ENCODE results near the gene PRDM16. TPM values are rescaled to one million over a fixed set of nuclear protein-coding genes. Genes with fewer than 3 reads are reported as not detected.

Gene PRDM16
- total RNA-seq, 1 experiment from 2014 or later: 0.04 TPM

- intact Hi-C loops (cut with micrococcal nuclease): no loop called here
- no peak overlapping the region for H3K9ac ChIP-seq (ENCODE audit: low read length)
- DNase-seq: no peak
- no peaks in the 10 kb centered on the region for H3K79me2 ChIP-seq (ENCODE audit: low read length)
- BruUV-seq (replicated peaks): no TSS peak
- H3K4me2 ChIP-seq (ENCODE audit: low read length): no peak overlapping the region
- no peaks in the 10 kb centered on the region for H3K9me3 ChIP-seq (ENCODE audit: low read length)
- TF ChIP-seq EZH2phosphoT487 (IDR thresholded peaks at IDR 0.05; ENCODE audit: borderline replicate concordance, low read length): no peak
- TF ChIP-seq CTCF (conservative IDR thresholded peaks at IDR 0.05; ENCODE audit: low read depth, low read length): no peak
- no peak for TF ChIP-seq EZH2 (IDR thresholded peaks at IDR 0.05; ENCODE audit: low read length, unreplicated experiment)
- H3K36me3 ChIP-seq (ENCODE audit: low read depth, low read length): no peaks in the 10 kb centered on the region
- POLR2A ChIA-PET (ENCODE audit: unreplicated experiment): no interaction called here
- no peak overlapping the region for H2AFZ ChIP-seq (ENCODE audit: low read length)
- H3K9me2 ChIP-seq (replicated peaks; ENCODE audit: low read length): no peaks in the 10 kb centered on the region
- peaks cover 77% of the 10 kb centered on the region for H3K27me3 ChIP-seq (ENCODE audit: low read length)
- CTCF ChIA-PET: no interaction called here
- no peak overlapping the region for H3K27ac ChIP-seq (ENCODE audit: low read length)
- H3F3A ChIP-seq (ENCODE audit: low read length, unreplicated experiment): no peaks in the 10 kb centered on the region
- H4K20me1 ChIP-seq (ENCODE audit: low read length): no peaks in the 10 kb centered on the region
- ATAC-seq: no peak
- no peak overlapping the region for H3K4me3 ChIP-seq (ENCODE audit: low read length)
- no peaks in the 10 kb centered on the region for H3K4me1 ChIP-seq (ENCODE audit: insufficient read depth, low read length)
Observed at GRCh38 chr1:3120994-3121393, 52.0 kb downstream of the PRDM16 start.

GRCh38 chr1:3121401-3122210, 52.6 kb downstream of the PRDM16 start:
- no peaks in the 10 kb centered on the region for H3K9me2 ChIP-seq (replicated peaks; ENCODE audit: low read length)
- no peak overlapping the region for H3K9ac ChIP-seq (ENCODE audit: low read length)
- H2AFZ ChIP-seq (ENCODE audit: low read length): no peak overlapping the region
- no peak for DNase-seq
- peaks cover 83% of the 10 kb centered on the region for H3K27me3 ChIP-seq (ENCODE audit: low read length)
- BruUV-seq (replicated peaks): no TSS peak
- no peak for TF ChIP-seq EZH2 (IDR thresholded peaks at IDR 0.05; ENCODE audit: low read length, unreplicated experiment)
- TF ChIP-seq EZH2phosphoT487 (IDR thresholded peaks at IDR 0.05; ENCODE audit: borderline replicate concordance, low read length): no peak
- no peak for TF ChIP-seq CTCF (conservative IDR thresholded peaks at IDR 0.05; ENCODE audit: low read depth, low read length)
- H3K79me2 ChIP-seq (ENCODE audit: low read length): no peaks in the 10 kb centered on the region
- ChIA-PET CTCF (no interaction called here), POLR2A (ENCODE audit: unreplicated experiment) (no interaction called here)
- no peak overlapping the region for H3K4me2 ChIP-seq (ENCODE audit: low read length)
- H3K4me1 ChIP-seq (ENCODE audit: insufficient read depth, low read length): no peaks in the 10 kb centered on the region
- ATAC-seq: no peak
- H3K36me3 ChIP-seq (ENCODE audit: low read depth, low read length): no peaks in the 10 kb centered on the region
- intact Hi-C loops (cut with micrococcal nuclease): no loop called here
- no peaks in the 10 kb centered on the region for H3F3A ChIP-seq (ENCODE audit: low read length, unreplicated experiment)
- no peaks in the 10 kb centered on the region for H4K20me1 ChIP-seq (ENCODE audit: low read length)
- H3K27ac ChIP-seq (ENCODE audit: low read length): no peak overlapping the region
- no peaks in the 10 kb centered on the region for H3K9me3 ChIP-seq (ENCODE audit: low read length)
- H3K4me3 ChIP-seq (ENCODE audit: low read length): no peak overlapping the region

- DNase-seq (no peak), ATAC-seq (no peak)
- H4K20me1 ChIP-seq (ENCODE audit: low read length): no peaks in the 10 kb centered on the region
- no peak overlapping the region for H3K4me3 ChIP-seq (ENCODE audit: low read length)
- no peak overlapping the region for H3K27ac ChIP-seq (ENCODE audit: low read length)
- no peaks in the 10 kb centered on the region for H3K9me2 ChIP-seq (replicated peaks; ENCODE audit: low read length)
- ChIA-PET CTCF (no interaction called here), POLR2A (ENCODE audit: unreplicated experiment) (no interaction called here)
- H3K9ac ChIP-seq (ENCODE audit: low read length): no peak overlapping the region
- no peaks in the 10 kb centered on the region for H3K79me2 ChIP-seq (ENCODE audit: low read length)
- TF ChIP-seq EZH2phosphoT487 (IDR thresholded peaks at IDR 0.05; ENCODE audit: borderline replicate concordance, low read length) (no peak), EZH2 (IDR thresholded peaks at IDR 0.05; ENCODE audit: low read length, unreplicated experiment) (no peak), CTCF (conservative IDR thresholded peaks at IDR 0.05; ENCODE audit: low read depth, low read length) (no peak)
- H3K36me3 ChIP-seq (ENCODE audit: low read depth, low read length): no peaks in the 10 kb centered on the region
- H3K9me3 ChIP-seq (ENCODE audit: low read length): no peaks in the 10 kb centered on the region
- H3F3A ChIP-seq (ENCODE audit: low read length, unreplicated experiment): no peaks in the 10 kb centered on the region
- no peak overlapping the region for H2AFZ ChIP-seq (ENCODE audit: low read length)
- peaks cover 90% of the 10 kb centered on the region for H3K27me3 ChIP-seq (ENCODE audit: low read length)
- intact Hi-C loops (cut with micrococcal nuclease): no loop called here
- BruUV-seq (replicated peaks): no TSS peak
- H3K4me1 ChIP-seq (ENCODE audit: insufficient read depth, low read length): no peaks in the 10 kb centered on the region
- H3K4me2 ChIP-seq (ENCODE audit: low read length): no peak overlapping the region
Observed at GRCh38 chr1:3122311-3122710, 53.3 kb downstream of the PRDM16 start.
